Thyroid gland (tissue), 4 donors: ENCODE data around the gene ACY1. TPM values are rescaled to one million over a fixed set of nuclear protein-coding genes. Genes with fewer than 3 reads are reported as not detected.
A peak's percentile ranks its signal among the peaks of the same experiment; 100 is the strongest.

ENCODE experiments used
- DNase-seq, 2 donors: peaks; one replicate each; pipeline ENCODE4 v3.0.0-alpha.2; 2019
- H3K27ac ChIP-seq, 3 donors: fragments of 200-600 bp; sonication (generic); 1 replicate in 2 of 3; 2 replicates in 1 of 3; pipeline ENCODE4 v1.5.1; 2016 to 2019; ENCODE audit warnings: mild to moderate bottlenecking in 1 of 3, moderate library complexity in 1 of 3
- H3K27me3 ChIP-seq: fragments of 200-600 bp; sonication (generic); one replicate; pipeline ENCODE4 v1.5.1; 2019
- H3K36me3 ChIP-seq, 2 donors: fragments of 200-600 bp; sonication (generic); one replicate each; pipeline ENCODE4 v1.5.1; 2016 to 2019
- H3K4me1 ChIP-seq, 2 donors: fragments of 200-600 bp; sonication (generic); one replicate each; pipeline ENCODE4 v1.5.1; 2017 to 2019
- H3K4me3 ChIP-seq, 3 donors: fragments of 200-600 bp; sonication (generic); replicated peaks in 1 of 3; 1 replicate in 2 of 3; 2 replicates in 1 of 3; pipeline ENCODE4 v1.5.1; 2016; ENCODE audit warnings: mild to moderate bottlenecking in 1 of 3
- H3K9me3 ChIP-seq: fragments of 200-600 bp; sonication (generic); one replicate; pipeline ENCODE4 v1.5.1; 2017
- CTCF ChIP-seq, 6 experiments: fragments of 200-600 bp in 3 of 6; fragments of 450-650 bp in 3 of 6; sonication (generic) in 3 of 6; IDR thresholded peaks; one replicate each; pipeline ENCODE4 v1.5.1; 2016 to 2019; ENCODE audit warnings: antibody characterized with exemption in 6 of 6, mild to moderate bottlenecking in 2 of 6, inconsistent platforms in 1 of 6, moderate library complexity in 1 of 6
- POLR2A ChIP-seq, 2 donors: fragments of 450-650 bp; IDR thresholded peaks; one replicate each; pipeline ENCODE4 v1.6.1; 2017; ENCODE audit warnings: antibody characterized with exemption in 2 of 2, mild to moderate bottlenecking in 2 of 2, moderate library complexity in 1 of 2
- WGBS, 2 donors: methylation state at CpG; one replicate each; pipeline ENCODE4 v1.1.5; 2017; 5-methylcytosine and 5-hydroxymethylcytosine counted together
- intact Hi-C: fragments of 100-400 bp; cut with DNase I; formaldehyde crosslinking; loops from one replicate; pipeline ENCODE4 v1.15.1; 2023
- total RNA-seq, 4 donors: library from RNA; depleted of rRNA; stranded (reverse); fragments of >200 nt; gene quantifications; one replicate each; pipeline ENCODE4 v1.2.3, GENCODE V29; 2016

ACY1 gene
- total RNA-seq, 4 donors from 2014 or later, result 34.9 to 98.8 (median 77.6) TPM

- Histone ChIP-seq H3K9me3 (no peaks in the 10 kb centered on the region), H3K36me3 (no peaks in the 10 kb centered on the region), H3K4me1 (peaks cover 12 to 22% of the 10 kb centered on the region in 2 donors), H3K27ac (peak overlapping the region in 2 of 3 donors; percentile 89 to 94), H3K27me3 (no peaks in the 10 kb centered on the region), H3K4me3 (peak overlapping the region in 1 of 3 donors; percentile 40)
- TF ChIP-seq POLR2A (IDR thresholded peaks at IDR 0.05) (no peak), CTCF (IDR thresholded peaks at IDR 0.05) (no peak)
- peak in 1 of 2 donors; percentile 44 for DNase-seq
- intact Hi-C loops, result no loop called here
These were observed 923 bp downstream of the ACY1 start for GRCh38 chr3:51984269-51984647.

- Histone ChIP-seq H3K4me3 (no peak overlapping the region), H3K27me3 (no peaks in the 10 kb centered on the region), H3K36me3 (no peaks in the 10 kb centered on the region), H3K27ac (no peak overlapping the region), H3K4me1 (peaks cover 17 to 30% of the 10 kb centered on the region in 2 donors), H3K9me3 (no peaks in the 10 kb centered on the region)
- DNase-seq, result no peak
- intact Hi-C loops, result no loop called here
- TF ChIP-seq CTCF (IDR thresholded peaks at IDR 0.05) (no peak), POLR2A (IDR thresholded peaks at IDR 0.05) (no peak)
- WGBS, 2 donors, result 83 to 92% methylated on average over 2 to 6 of the region's 6 CpGs
These were observed 1.7 kb downstream of the ACY1 start for GRCh38 chr3:51985063-51985462.

GRCh38 chr3:51986010-51986947 lies 2.9 kb downstream of the ACY1 start:
- Histone ChIP-seq H3K9me3 (no peaks in the 10 kb centered on the region), H3K36me3 (no peaks in the 10 kb centered on the region), H3K27ac (no peak overlapping the region), H3K4me3 (no peak overlapping the region), H3K27me3 (no peaks in the 10 kb centered on the region), H3K4me1 (peaks cover 17 to 32% of the 10 kb centered on the region in 2 donors)
- 89% methylated on average over 10 of the region's 12 CpGs for WGBS, 2 donors
- DNase-seq, result no peak
- intact Hi-C loops, result no loop called here
- TF ChIP-seq CTCF (IDR thresholded peaks at IDR 0.05), result no peak
- TF ChIP-seq POLR2A (IDR thresholded peaks at IDR 0.05), result no peak

GRCh38 chr3:51987568-51987967 lies 4.2 kb downstream of the ACY1 start:
- no peaks in the 10 kb centered on the region for H3K9me3 ChIP-seq
- DNase-seq, result no peak
- H3K36me3 ChIP-seq, result peaks cover 0 to under 1% of the 10 kb centered on the region in 2 donors
- TF ChIP-seq CTCF (IDR thresholded peaks at IDR 0.05) (no peak), POLR2A (IDR thresholded peaks at IDR 0.05) (no peak)
- H3K27me3 ChIP-seq, result no peaks in the 10 kb centered on the region
- H3K4me1 ChIP-seq, result peaks cover 9 to 34% of the 10 kb centered on the region in 2 donors
- H3K4me3 ChIP-seq, result no peak overlapping the region
- no peak overlapping the region for H3K27ac ChIP-seq
- 94 to 99% methylated on average over 7 of the region's 7 CpGs for WGBS, 2 donors
- intact Hi-C loops, result no loop called here
